Dendritic cell treated with granulocyte-macrophage colony-stimulating factor and Interleukin-4, amounts not matched to agents 40 ng/mL and 50 ng/mL, for 4 days (primary cell): Measurements from ENCODE around the gene STYXL2.

ENCODE experiments used
- H3K27ac Mint-ChIP-seq: one replicate; pipeline ENCODE4 v1.8.0; 2022; ENCODE audit warnings: mild to moderate bottlenecking, mixed read lengths
- H3K27me3 Mint-ChIP-seq: one replicate; pipeline ENCODE4 v1.8.0; 2022; ENCODE audit warnings: mild to moderate bottlenecking, mixed read lengths
- H3K36me3 Mint-ChIP-seq: one replicate; pipeline ENCODE4 v1.8.0; 2022; ENCODE audit warnings: low read depth, mixed read lengths
- H3K4me1 Mint-ChIP-seq: one replicate; pipeline ENCODE4 v1.8.0; 2022; ENCODE audit warnings: low read depth, mixed read lengths
- H3K4me3 Mint-ChIP-seq: one replicate; pipeline ENCODE4 v1.8.0; 2022; ENCODE audit warnings: mild to moderate bottlenecking, moderate library complexity, mixed read lengths
- H3K9me3 Mint-ChIP-seq: one replicate; pipeline ENCODE4 v1.8.0; 2022; ENCODE audit warnings: mixed read lengths
- intact Hi-C: fragments of 100-400 bp; cut with micrococcal nuclease; formaldehyde crosslinking; loops from one replicate; pipeline ENCODE4 v1.15.0; 2022

Gene STYXL2

GRCh38 chr1:167086768-167087167, 7.1 kb upstream of the STYXL2 start:
- no peaks in the 10 kb centered on the region for H3K9me3 Mint-ChIP-seq
- no peaks in the 10 kb centered on the region for H3K27me3 Mint-ChIP-seq
- H3K27ac Mint-ChIP-seq: no peak overlapping the region
- intact Hi-C loops: no loop called here
- H3K4me3 Mint-ChIP-seq: no peak overlapping the region
- no peaks in the 10 kb centered on the region for H3K36me3 Mint-ChIP-seq
- peaks cover 16% of the 10 kb centered on the region for H3K4me1 Mint-ChIP-seq

- H3K36me3 Mint-ChIP-seq: no peaks in the 10 kb centered on the region
- no peak overlapping the region for H3K4me3 Mint-ChIP-seq
- no peak overlapping the region for H3K27ac Mint-ChIP-seq
- H3K9me3 Mint-ChIP-seq: no peaks in the 10 kb centered on the region
- peaks cover 19% of the 10 kb centered on the region for H3K4me1 Mint-ChIP-seq
- intact Hi-C loops: no loop called here
- H3K27me3 Mint-ChIP-seq: no peaks in the 10 kb centered on the region
Measured at GRCh38 chr1:167088746-167089417, 5.0 kb upstream of the STYXL2 start.

GRCh38 chr1:167089939-167090313, 3.9 kb upstream of the STYXL2 start:
- Mint-ChIP-seq H3K4me1 (peaks cover 26% of the 10 kb centered on the region), H3K9me3 (no peaks in the 10 kb centered on the region), H3K27me3 (no peaks in the 10 kb centered on the region), H3K4me3 (no peak overlapping the region), H3K27ac (peak overlapping the region; percentile 83), H3K36me3 (no peaks in the 10 kb centered on the region)
- intact Hi-C loops: no loop called here

GRCh38 chr1:167090314-167090942, 3.4 kb upstream of the STYXL2 start, which contains the start of gene GPA33:
Gene GPA33 (minus strand): TSS chr1:167090377. CDS start chr1:167090287, 90 bp downstream.
- Mint-ChIP-seq H3K4me1 (peaks cover 30% of the 10 kb centered on the region), H3K4me3 (no peak within 1 kb of the TSS), H3K27ac (peak within 1 kb of the TSS; percentile 83), H3K27me3 (no peaks in the 10 kb centered on the region), H3K36me3 (no peaks in the 10 kb centered on the region), H3K9me3 (no peaks in the 10 kb centered on the region)
- intact Hi-C loops: no loop called here

GRCh38 chr1:167092653-167093052, 1.2 kb upstream of the STYXL2 start:
- intact Hi-C loops: no loop called here
- H3K4me1 Mint-ChIP-seq: peaks cover 30% of the 10 kb centered on the region
- no peak overlapping the region for H3K4me3 Mint-ChIP-seq
- no peak overlapping the region for H3K27ac Mint-ChIP-seq
- H3K36me3 Mint-ChIP-seq: no peaks in the 10 kb centered on the region
- H3K27me3 Mint-ChIP-seq: no peaks in the 10 kb centered on the region
- H3K9me3 Mint-ChIP-seq: no peaks in the 10 kb centered on the region

- intact Hi-C loops: no loop called here
- H3K4me3 Mint-ChIP-seq: no peak overlapping the region
- H3K36me3 Mint-ChIP-seq: no peaks in the 10 kb centered on the region
Measured at GRCh38 chr1:167094690-167095089, 815 bp downstream of the STYXL2 start.

GRCh38 chr1:167095368-167095767, 1.5 kb downstream of the STYXL2 start:
- no peak overlapping the region for H3K4me3 Mint-ChIP-seq
- intact Hi-C loops: no loop called here
- no peaks in the 10 kb centered on the region for H3K36me3 Mint-ChIP-seq
- no peaks in the 10 kb centered on the region for H3K9me3 Mint-ChIP-seq
- no peak overlapping the region for H3K27ac Mint-ChIP-seq
- H3K27me3 Mint-ChIP-seq: no peaks in the 10 kb centered on the region
- peaks cover 18% of the 10 kb centered on the region for H3K4me1 Mint-ChIP-seq

More at GRCh38 chr1:167094690-167095089, 815 bp downstream of the STYXL2 start:
- no peaks in the 10 kb centered on the region for H3K27me3 Mint-ChIP-seq
- H3K9me3 Mint-ChIP-seq: no peaks in the 10 kb centered on the region
- peaks cover 23% of the 10 kb centered on the region for H3K4me1 Mint-ChIP-seq
- H3K27ac Mint-ChIP-seq: no peak overlapping the region

- H3K9me3 Mint-ChIP-seq: no peaks in the 10 kb centered on the region
- intact Hi-C loops: no loop called here
- no peaks in the 10 kb centered on the region for H3K36me3 Mint-ChIP-seq
- H3K27ac Mint-ChIP-seq: no peak overlapping the region
- peaks cover 2% of the 10 kb centered on the region for H3K27me3 Mint-ChIP-seq
- peaks cover 20% of the 10 kb centered on the region for H3K4me1 Mint-ChIP-seq
- no peak overlapping the region for H3K4me3 Mint-ChIP-seq
Measured at GRCh38 chr1:167099851-167100250, 6.0 kb downstream of the STYXL2 start.

GRCh38 chr1:167100730-167101129, 6.9 kb downstream of the STYXL2 start:
- no peak overlapping the region for H3K4me3 Mint-ChIP-seq
- H3K27me3 Mint-ChIP-seq: peaks cover 2% of the 10 kb centered on the region
- H3K4me1 Mint-ChIP-seq: peaks cover 23% of the 10 kb centered on the region
- intact Hi-C loops: no loop called here
- H3K27ac Mint-ChIP-seq: no peak overlapping the region
- H3K9me3 Mint-ChIP-seq: no peaks in the 10 kb centered on the region
- H3K36me3 Mint-ChIP-seq: no peaks in the 10 kb centered on the region

GRCh38 chr1:167101754-167102153, 7.9 kb downstream of the STYXL2 start:
- intact Hi-C loops: no loop called here
- H3K9me3 Mint-ChIP-seq: no peaks in the 10 kb centered on the region

GRCh38 chr1:167102906-167103573, 9.2 kb downstream of the STYXL2 start:
- H3K27me3 Mint-ChIP-seq: peaks cover 2% of the 10 kb centered on the region
- no peaks in the 10 kb centered on the region for H3K9me3 Mint-ChIP-seq
- intact Hi-C loops: no loop called here
- no peaks in the 10 kb centered on the region for H3K36me3 Mint-ChIP-seq
- H3K4me1 Mint-ChIP-seq: peaks cover 24% of the 10 kb centered on the region
- H3K4me3 Mint-ChIP-seq: no peak overlapping the region
- no peak overlapping the region for H3K27ac Mint-ChIP-seq

More at GRCh38 chr1:167101754-167102153, 7.9 kb downstream of the STYXL2 start:
- H3K27ac Mint-ChIP-seq: no peak overlapping the region
- no peak overlapping the region for H3K4me3 Mint-ChIP-seq
- H3K36me3 Mint-ChIP-seq: no peaks in the 10 kb centered on the region
- H3K4me1 Mint-ChIP-seq: peaks cover 24% of the 10 kb centered on the region
- peaks cover 2% of the 10 kb centered on the region for H3K27me3 Mint-ChIP-seq

GRCh38 chr1:167104256-167104633, 10.4 kb downstream of the STYXL2 start:
- intact Hi-C loops: no loop called here
- no peak overlapping the region for H3K4me3 Mint-ChIP-seq

GRCh38 chr1:167105271-167106118, 11.6 kb downstream of the STYXL2 start:
- no peaks in the 10 kb centered on the region for H3K36me3 Mint-ChIP-seq
- peaks cover 9% of the 10 kb centered on the region for H3K9me3 Mint-ChIP-seq
- H3K4me1 Mint-ChIP-seq: peaks cover 31% of the 10 kb centered on the region
- peaks cover 2% of the 10 kb centered on the region for H3K27me3 Mint-ChIP-seq
- intact Hi-C loops: no loop called here
- H3K4me3 Mint-ChIP-seq: peak overlapping the region; percentile 17
- H3K27ac Mint-ChIP-seq: peak overlapping the region; percentile 18

More at GRCh38 chr1:167104256-167104633, 10.4 kb downstream of the STYXL2 start:
- Mint-ChIP-seq H3K4me1 (peaks cover 31% of the 10 kb centered on the region), H3K27ac (no peak overlapping the region), H3K27me3 (peaks cover 2% of the 10 kb centered on the region), H3K36me3 (no peaks in the 10 kb centered on the region), H3K9me3 (no peaks in the 10 kb centered on the region)

GRCh38 chr1:167106119-167106461, 12.2 kb downstream of the STYXL2 start:
- intact Hi-C loops: no loop called here
- Mint-ChIP-seq H3K27me3 (peaks cover 2% of the 10 kb centered on the region), H3K9me3 (peaks cover 14% of the 10 kb centered on the region), H3K27ac (no peak overlapping the region), H3K4me1 (peaks cover 31% of the 10 kb centered on the region), H3K36me3 (no peaks in the 10 kb centered on the region), H3K4me3 (no peak overlapping the region)
